ENCODE measurements around the gene CLK2. TPM values are rescaled to one million over a fixed set of nuclear protein-coding genes. Genes with fewer than 3 reads are reported as not detected.

The CLK2 gene
- total and polyA plus RNA-seq, 2 of the 13 experiments (the other 11 are each of a cell fraction or from before 2014, with no cell fraction given), result 20.1 to 73.5 TPM

DNA sequence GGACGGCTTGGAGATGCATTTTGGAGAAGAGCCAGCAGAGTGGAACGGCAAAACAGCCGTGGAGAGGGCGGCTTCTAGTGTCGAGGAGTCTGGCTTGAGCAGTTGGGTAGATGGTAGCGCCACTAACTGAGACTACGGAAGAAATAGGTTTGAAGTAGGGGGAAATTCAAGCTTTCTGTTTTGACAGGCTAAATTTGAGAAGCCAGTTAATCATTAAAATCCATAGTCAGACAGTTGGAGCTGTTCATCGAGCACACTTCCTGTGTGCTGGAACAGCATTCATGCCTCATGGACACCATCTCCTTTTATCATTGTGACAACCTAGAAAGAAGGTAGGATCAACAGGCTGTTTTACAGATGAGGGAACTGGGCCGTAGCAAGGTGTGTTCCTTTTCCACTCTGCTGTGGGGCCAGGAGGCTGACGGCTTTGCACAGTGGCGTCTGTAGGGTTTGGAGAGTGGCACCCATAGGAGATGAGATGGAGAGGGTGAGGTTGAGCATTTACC is 31.3 kb upstream of the CLK2 start (continued):
- TF ChIP-seq TARDBP (CRISPR knock-in tag; IDR thresholded peaks at IDR 0.05) (peak; percentile 41; the same call in 1 of the 2 replicates), TAF1 (CRISPR knock-in tag; IDR thresholded peaks at IDR 0.05) (peak; percentile 74), ZSCAN31 (CRISPR knock-in tag; IDR thresholded peaks at IDR 0.05; ENCODE audit: low read depth) (0 out of 2 replicates have a peak, but pooled peaks have one; percentile 9), ZNF124 (CRISPR knock-in tag; IDR thresholded peaks at IDR 0.05) (peak; percentile 51; the same call in 1 of the 2 replicates), ONECUT2 (CRISPR knock-in tag; IDR thresholded peaks at IDR 0.05) (no peak), ZNF431 (CRISPR knock-in tag; IDR thresholded peaks at IDR 0.05; ENCODE audit: borderline replicate concordance, low read depth) (0 out of 2 replicates have a peak, but pooled peaks have one; percentile 33), KLF6 (CRISPR knock-in tag; IDR thresholded peaks at IDR 0.05) (0 out of 2 replicates have a peak, but pooled peaks have one; percentile 37), POLR2A (IDR thresholded peaks at IDR 0.05; ENCODE audit: insufficient read depth in 1 of 2, low read depth in 2 of 2, low read length in 2 of 2) (peak in 1 of 2 experiments; percentile 79; a peak in 2 of 4 replicates), ELF3 (CRISPR knock-in tag; IDR thresholded peaks at IDR 0.05) (0 out of 2 replicates have a peak, but pooled peaks have one; percentile 35), PHF5A (CRISPR knock-in tag; IDR thresholded peaks at IDR 0.05; ENCODE audit: low read depth, unreplicated experiment) (peak; percentile 13), HDAC2 (CRISPR knock-in tag; IDR thresholded peaks at IDR 0.05) (peak; percentile 30; the same call in 1 of the 2 replicates), ZNF143 (CRISPR knock-in tag; IDR thresholded peaks at IDR 0.05) (no peak), ZNF816 (CRISPR knock-in tag; IDR thresholded peaks at IDR 0.05; ENCODE audit: borderline replicate concordance) (no peak), GABPA (IDR thresholded peaks at IDR 0.05; ENCODE audit: low read depth, low read length) (no peak), GABPA (CRISPR knock-in tag; IDR thresholded peaks at IDR 0.05; ENCODE audit: low read depth) (peak; percentile 67), TBX3 (IDR thresholded peaks at IDR 0.05; ENCODE audit: borderline replicate concordance) (no peak), ZNF331 (CRISPR knock-in tag; IDR thresholded peaks at IDR 0.05) (peak; percentile 11; the same call in 1 of the 2 replicates), RARG (CRISPR knock-in tag; IDR thresholded peaks at IDR 0.05; ENCODE audit: low read depth) (no peak)
- TF ChIP-seq, protein P1, sequence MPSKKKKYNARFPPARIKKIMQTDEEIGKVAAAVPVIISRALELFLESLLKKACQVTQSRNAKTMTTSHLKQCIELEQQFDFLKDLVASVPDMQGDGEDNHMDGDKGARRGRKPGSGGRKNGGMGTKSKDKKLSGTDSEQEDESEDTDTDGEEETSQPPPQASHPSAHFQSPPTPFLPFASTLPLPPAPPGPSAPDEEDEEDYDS (CRISPR knock-in tag; IDR thresholded peaks at IDR 0.05), result peak; percentile 84
- TF ChIP-seq, protein P2, sequence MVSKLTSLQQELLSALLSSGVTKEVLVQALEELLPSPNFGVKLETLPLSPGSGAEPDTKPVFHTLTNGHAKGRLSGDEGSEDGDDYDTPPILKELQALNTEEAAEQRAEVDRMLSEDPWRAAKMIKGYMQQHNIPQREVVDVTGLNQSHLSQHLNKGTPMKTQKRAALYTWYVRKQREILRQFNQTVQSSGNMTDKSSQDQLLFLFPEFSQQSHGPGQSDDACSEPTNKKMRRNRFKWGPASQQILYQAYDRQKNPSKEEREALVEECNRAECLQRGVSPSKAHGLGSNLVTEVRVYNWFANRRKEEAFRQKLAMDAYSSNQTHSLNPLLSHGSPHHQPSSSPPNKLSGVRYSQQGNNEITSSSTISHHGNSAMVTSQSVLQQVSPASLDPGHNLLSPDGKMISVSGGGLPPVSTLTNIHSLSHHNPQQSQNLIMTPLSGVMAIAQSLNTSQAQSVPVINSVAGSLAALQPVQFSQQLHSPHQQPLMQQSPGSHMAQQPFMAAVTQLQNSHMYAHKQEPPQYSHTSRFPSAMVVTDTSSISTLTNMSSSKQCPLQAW (CRISPR knock-in tag; IDR thresholded peaks at IDR 0.05), result peak; percentile 96
- TF ChIP-seq, protein P3, sequence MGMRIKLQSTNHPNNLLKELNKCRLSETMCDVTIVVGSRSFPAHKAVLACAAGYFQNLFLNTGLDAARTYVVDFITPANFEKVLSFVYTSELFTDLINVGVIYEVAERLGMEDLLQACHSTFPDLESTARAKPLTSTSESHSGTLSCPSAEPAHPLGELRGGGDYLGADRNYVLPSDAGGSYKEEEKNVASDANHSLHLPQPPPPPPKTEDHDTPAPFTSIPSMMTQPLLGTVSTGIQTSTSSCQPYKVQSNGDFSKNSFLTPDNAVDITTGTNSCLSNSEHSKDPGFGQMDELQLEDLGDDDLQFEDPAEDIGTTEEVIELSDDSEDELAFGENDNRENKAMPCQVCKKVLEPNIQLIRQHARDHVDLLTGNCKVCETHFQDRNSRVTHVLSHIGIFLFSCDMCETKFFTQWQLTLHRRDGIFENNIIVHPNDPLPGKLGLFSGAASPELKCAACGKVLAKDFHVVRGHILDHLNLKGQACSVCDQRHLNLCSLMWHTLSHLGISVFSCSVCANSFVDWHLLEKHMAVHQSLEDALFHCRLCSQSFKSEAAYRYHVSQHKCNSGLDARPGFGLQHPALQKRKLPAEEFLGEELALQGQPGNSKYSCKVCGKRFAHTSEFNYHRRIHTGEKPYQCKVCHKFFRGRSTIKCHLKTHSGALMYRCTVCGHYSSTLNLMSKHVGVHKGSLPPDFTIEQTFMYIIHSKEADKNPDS (CRISPR knock-in tag; IDR thresholded peaks at IDR 0.05), result no peak
- TF ChIP-seq, protein P4, sequence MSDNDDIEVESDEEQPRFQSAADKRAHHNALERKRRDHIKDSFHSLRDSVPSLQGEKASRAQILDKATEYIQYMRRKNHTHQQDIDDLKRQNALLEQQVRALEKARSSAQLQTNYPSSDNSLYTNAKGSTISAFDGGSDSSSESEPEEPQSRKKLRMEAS (IDR thresholded peaks at IDR 0.05), result 0 out of 2 replicates have a peak, but pooled peaks have one; percentile 58
- TF ChIP-seq, protein P5, sequence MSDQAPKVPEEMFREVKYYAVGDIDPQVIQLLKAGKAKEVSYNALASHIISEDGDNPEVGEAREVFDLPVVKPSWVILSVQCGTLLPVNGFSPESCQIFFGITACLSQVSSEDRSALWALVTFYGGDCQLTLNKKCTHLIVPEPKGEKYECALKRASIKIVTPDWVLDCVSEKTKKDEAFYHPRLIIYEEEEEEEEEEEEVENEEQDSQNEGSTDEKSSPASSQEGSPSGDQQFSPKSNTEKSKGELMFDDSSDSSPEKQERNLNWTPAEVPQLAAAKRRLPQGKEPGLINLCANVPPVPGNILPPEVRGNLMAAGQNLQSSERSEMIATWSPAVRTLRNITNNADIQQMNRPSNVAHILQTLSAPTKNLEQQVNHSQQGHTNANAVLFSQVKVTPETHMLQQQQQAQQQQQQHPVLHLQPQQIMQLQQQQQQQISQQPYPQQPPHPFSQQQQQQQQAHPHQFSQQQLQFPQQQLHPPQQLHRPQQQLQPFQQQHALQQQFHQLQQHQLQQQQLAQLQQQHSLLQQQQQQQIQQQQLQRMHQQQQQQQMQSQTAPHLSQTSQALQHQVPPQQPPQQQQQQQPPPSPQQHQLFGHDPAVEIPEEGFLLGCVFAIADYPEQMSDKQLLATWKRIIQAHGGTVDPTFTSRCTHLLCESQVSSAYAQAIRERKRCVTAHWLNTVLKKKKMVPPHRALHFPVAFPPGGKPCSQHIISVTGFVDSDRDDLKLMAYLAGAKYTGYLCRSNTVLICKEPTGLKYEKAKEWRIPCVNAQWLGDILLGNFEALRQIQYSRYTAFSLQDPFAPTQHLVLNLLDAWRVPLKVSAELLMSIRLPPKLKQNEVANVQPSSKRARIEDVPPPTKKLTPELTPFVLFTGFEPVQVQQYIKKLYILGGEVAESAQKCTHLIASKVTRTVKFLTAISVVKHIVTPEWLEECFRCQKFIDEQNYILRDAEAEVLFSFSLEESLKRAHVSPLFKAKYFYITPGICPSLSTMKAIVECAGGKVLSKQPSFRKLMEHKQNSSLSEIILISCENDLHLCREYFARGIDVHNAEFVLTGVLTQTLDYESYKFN (CRISPR knock-in tag; conservative IDR thresholded peaks at IDR 0.05), result peak; percentile 51; the same call in 1 of the 2 replicates

All from HepG2 (cell line).